HCT116 (cell line): ENCODE measurements around the gene NAV1.

Experiments used
- CTCF ChIP-seq, 3 experiments: fragments of 200-600 bp in 1 of 3; sonication (generic) in 1 of 3; IDR thresholded peaks in 2 of 3; conservative IDR thresholded peaks in 1 of 3; 2 replicates each; pipeline ENCODE4 v1.5.1; 2012 to 2017; ENCODE audit warnings: low read depth in 2 of 3, low read length in 2 of 3, antibody characterized with exemption in 1 of 3, borderline replicate concordance in 1 of 3, control low read depth in 1 of 3, mild to moderate bottlenecking in 1 of 3, mixed read lengths in 1 of 3, mixed run types in 1 of 3, moderate library complexity in 1 of 3; ENCODE audit not compliant: insufficient read depth in 1 of 3
- EZH2 ChIP-seq: fragments of 200-600 bp; sonication (generic); IDR thresholded peaks from 2 replicates; pipeline ENCODE4 v1.6.1; 2017; ENCODE audit warnings: antibody characterized with exemption, mixed run types
- FOSL1 ChIP-seq: IDR thresholded peaks from 2 replicates; pipeline ENCODE4 v1.6.1; 2012; ENCODE audit warnings: low read depth
- MAX ChIP-seq: IDR thresholded peaks from 2 replicates; pipeline ENCODE4 v1.6.1; 2012
- YY1 ChIP-seq: IDR thresholded peaks from 2 replicates; pipeline ENCODE4 v1.6.1; 2011; ENCODE audit warnings: low read length, low read depth, moderate library complexity, mild to moderate bottlenecking; ENCODE audit not compliant: insufficient replicate concordance; ENCODE audit errors: extremely low read depth

DNA sequence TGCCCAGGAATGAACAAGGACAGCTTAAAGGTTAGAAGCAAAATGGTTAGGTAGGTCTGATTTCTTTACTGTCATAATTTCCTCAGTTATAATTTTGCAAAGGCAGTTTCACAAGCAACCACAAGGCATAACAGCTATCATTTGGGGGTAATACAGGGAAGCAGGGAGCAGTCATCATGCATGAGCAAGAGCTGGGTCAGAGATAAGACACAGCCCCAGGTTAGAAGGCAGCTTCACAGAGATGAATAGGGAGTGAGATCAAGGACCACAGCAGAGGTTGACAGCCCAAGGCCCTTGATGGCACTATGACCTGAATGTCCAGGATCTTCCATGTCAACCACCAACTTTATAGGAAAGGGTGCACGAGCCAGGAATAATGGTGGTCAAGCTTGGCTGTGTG lies 23.0 kb upstream of the NAV1 start:
- no peak for TF ChIP-seq FOSL1
- TF ChIP-seq CTCF (IDR thresholded peaks at IDR 0.05 in 2 of 3, conservative IDR thresholded peaks at IDR 0.05 in 1 of 3; ENCODE audit: borderline replicate concordance in 1 of 3, insufficient read depth in 1 of 3, low read depth in 2 of 3, low read length in 2 of 3) = no peak
- TF ChIP-seq EZH2 = no peak
- no peak for TF ChIP-seq YY1
- no peak for TF ChIP-seq MAX
